Liver (tissue), 9 donors: ENCODE data around the gene RAD51B. TPM values are rescaled to one million over a fixed set of nuclear protein-coding genes. Genes with fewer than 3 reads are reported as not detected.
A peak's percentile ranks its signal among the peaks of the same experiment; 100 is the strongest.

Source experiments
- DNase-seq: peaks from one replicate; pipeline ENCODE4 v3.0.0-alpha.2; 2017; ENCODE audit warnings: low spot score
- H3K27ac ChIP-seq, 2 donors: one replicate each; pipeline ENCODE4 v1.7.0; 2013; ENCODE audit warnings: inconsistent platforms in 2 of 2, low read length in 2 of 2, control low read depth in 1 of 2, low read depth in 1 of 2, mild to moderate bottlenecking in 1 of 2
- H3K27me3 ChIP-seq, 4 donors: one replicate each; pipeline versions ENCODE4 v1.6.1 to v1.7.0; 2013; ENCODE audit warnings: low read length in 3 of 4, inconsistent platforms in 1 of 4, mild to moderate bottlenecking in 1 of 4, moderate library complexity in 1 of 4; ENCODE audit not compliant: control insufficient read depth in 4 of 4, insufficient read depth in 4 of 4
- H3K36me3 ChIP-seq, 4 donors: one replicate each; pipeline versions ENCODE4 v1.6.1 to v1.7.0; 2013; ENCODE audit warnings: low read length in 3 of 4, mild to moderate bottlenecking in 3 of 4, low read depth in 1 of 4, moderate library complexity in 1 of 4; ENCODE audit not compliant: control insufficient read depth in 4 of 4, insufficient read depth in 3 of 4
- H3K4me1 ChIP-seq, 4 donors: one replicate each; pipeline versions ENCODE4 v1.6.1 to v1.7.0; 2013; ENCODE audit warnings: low read length in 3 of 4, mild to moderate bottlenecking in 3 of 4, moderate library complexity in 1 of 4; ENCODE audit not compliant: control insufficient read depth in 4 of 4, insufficient read depth in 4 of 4
- H3K4me3 ChIP-seq, 3 donors: one replicate each; pipeline versions ENCODE4 v1.6.1 to v1.7.0; 2013; ENCODE audit warnings: low read length in 3 of 3, control low read depth in 1 of 3, low read depth in 1 of 3, mild to moderate bottlenecking in 1 of 3
- H3K9ac ChIP-seq, 2 donors: one replicate each; pipeline ENCODE4 v1.7.0; 2013; ENCODE audit warnings: low read length in 2 of 2, mild to moderate bottlenecking in 2 of 2, moderate library complexity in 2 of 2, control low read depth in 1 of 2, low read depth in 1 of 2
- H3K9me3 ChIP-seq, 4 donors: one replicate each; pipeline versions ENCODE4 v1.6.1 to v1.7.0; 2013; ENCODE audit warnings: low read length in 3 of 4; ENCODE audit not compliant: control insufficient read depth in 4 of 4
- EGR1 ChIP-seq, 2 donors: IDR thresholded peaks; 2 replicates each; pipeline ENCODE4 v1.6.1; 2016 to 2018; ENCODE audit warnings: antibody characterized with exemption in 2 of 2, low read depth in 2 of 2
- FOXA1 ChIP-seq: IDR thresholded peaks from 2 replicates; pipeline ENCODE4 v1.6.1; 2016; ENCODE audit warnings: antibody characterized with exemption
- FOXA2 ChIP-seq: IDR thresholded peaks from 2 replicates; pipeline ENCODE4 v1.6.1; 2016; ENCODE audit warnings: antibody characterized with exemption
- GABPA ChIP-seq, 2 donors: IDR thresholded peaks in 1 of 2; conservative IDR thresholded peaks in 1 of 2; 2 replicates each; pipeline ENCODE4 v1.6.1; 2016; ENCODE audit warnings: antibody characterized with exemption in 2 of 2, mild to moderate bottlenecking in 1 of 2, moderate library complexity in 1 of 2
- HNF4G ChIP-seq: IDR thresholded peaks from 2 replicates; pipeline ENCODE4 v1.6.1; 2016; ENCODE audit warnings: antibody characterized with exemption
- JUND ChIP-seq, 2 donors: IDR thresholded peaks; 2 replicates each; pipeline ENCODE4 v1.6.1; 2016; ENCODE audit warnings: antibody characterized with exemption in 2 of 2
- RAD21 ChIP-seq, 2 donors: IDR thresholded peaks; 2 replicates each; pipeline ENCODE4 v1.6.1; 2016; ENCODE audit warnings: antibody characterized with exemption in 2 of 2, mild to moderate bottlenecking in 2 of 2
- RXRA ChIP-seq, 2 donors: IDR thresholded peaks; 2 replicates each; pipeline ENCODE4 v1.6.1; 2017 to 2018; ENCODE audit warnings: antibody characterized with exemption in 2 of 2, mild to moderate bottlenecking in 1 of 2
- SP1 ChIP-seq: IDR thresholded peaks from 2 replicates; pipeline ENCODE4 v1.6.1; 2018; ENCODE audit warnings: antibody characterized with exemption, mild to moderate bottlenecking
- TAF1 ChIP-seq: conservative IDR thresholded peaks from 2 replicates; pipeline ENCODE4 v1.6.1; 2016; ENCODE audit warnings: antibody characterized with exemption, mild to moderate bottlenecking
- YY1 ChIP-seq: IDR thresholded peaks from 2 replicates; pipeline ENCODE4 v1.6.1; 2016; ENCODE audit warnings: antibody characterized with exemption, mild to moderate bottlenecking
- WGBS: extraction: QIAGEN DNeasy Blood & Tissue Kit; methylation state at CpG from one replicate; pipeline ENCODE4 v1.1.7; 2013; 5-methylcytosine and 5-hydroxymethylcytosine counted together
- polyA plus RNA-seq, 2 donors: library from polyadenylated mRNA; stranded (reverse) in 1 of 2; unstranded in 1 of 2; fragments of 200-250 nt in 1 of 2; fragments of >200 nt in 1 of 2; fragmentation: Nextera tagmentation in 1 of 2; extraction: Ambion mirVana in 1 of 2; gene quantifications; one replicate each; pipeline versions ENCODE4 v1.2.1 to v1.2.3, GENCODE V29; 2013 to 2015
- total RNA-seq, 2 donors: library from RNA; depleted of rRNA; stranded (reverse); fragments of >200 nt; gene quantifications; one replicate each; pipeline ENCODE4 v1.2.3, GENCODE V29; 2014
- TF ChIP-seq, protein P1 (sequence below): IDR thresholded peaks from 2 replicates; pipeline ENCODE4 v1.6.1; 2016; ENCODE audit warnings: antibody characterized with exemption
- TF ChIP-seq, protein P2 (sequence below): fragments of 150-350 bp; IDR thresholded peaks from 2 replicates; pipeline ENCODE4 v1.5.1; 2017; ENCODE audit warnings: improper control_type of control experiment, low read depth, low read length; ENCODE audit not compliant: missing input control
- TF ChIP-seq, protein P3 (sequence below): IDR thresholded peaks from 2 replicates; pipeline ENCODE4 v1.6.1; 2016; ENCODE audit warnings: antibody characterized with exemption
- donor health status: healthy.
- donor health status: healthy.
- donor health status: healthy.
- donor health status: healthy.
- donor health status: healthy.

Gene RAD51B
- total and polyA plus RNA-seq, 4 donors, result 0.81 to 12.9 (median 2.4) TPM

DNA sequence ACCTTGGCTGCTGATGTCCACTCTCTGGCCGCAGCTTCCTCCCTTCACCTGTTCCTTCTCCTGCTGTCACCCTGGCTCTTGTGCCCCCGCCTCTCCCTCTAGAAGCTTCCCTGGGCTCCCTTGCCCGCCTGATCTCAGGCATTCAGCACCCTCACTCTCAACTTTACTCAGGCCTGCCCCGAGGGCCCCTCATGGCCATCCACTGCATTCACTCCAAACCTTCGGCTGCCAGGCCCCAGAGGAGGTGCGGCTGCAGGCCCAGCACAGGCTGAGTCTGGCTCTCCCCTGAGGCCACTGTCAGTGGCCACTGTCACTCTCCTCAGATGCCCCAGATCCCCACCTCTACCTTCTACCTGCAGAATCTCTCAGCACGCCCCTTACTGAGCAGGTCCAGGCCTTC lies 789.4 kb downstream of the RAD51B start:
- Histone ChIP-seq H3K4me3 (no peak overlapping the region), H3K27me3 (no peaks in the 10 kb centered on the region), H3K27ac (no peak overlapping the region), H3K9ac (no peak overlapping the region), H3K9me3 (peaks cover 0 to 2% (median under 1%) of the 10 kb centered on the region in 4 donors), H3K4me1 (no peaks in the 10 kb centered on the region), H3K36me3 (no peaks in the 10 kb centered on the region)
- TF ChIP-seq RXRA (IDR thresholded peaks at IDR 0.05) (no peak), YY1 (no peak), HNF4G (no peak), RAD21 (IDR thresholded peaks at IDR 0.05) (no peak)
- TF ChIP-seq, protein P1, sequence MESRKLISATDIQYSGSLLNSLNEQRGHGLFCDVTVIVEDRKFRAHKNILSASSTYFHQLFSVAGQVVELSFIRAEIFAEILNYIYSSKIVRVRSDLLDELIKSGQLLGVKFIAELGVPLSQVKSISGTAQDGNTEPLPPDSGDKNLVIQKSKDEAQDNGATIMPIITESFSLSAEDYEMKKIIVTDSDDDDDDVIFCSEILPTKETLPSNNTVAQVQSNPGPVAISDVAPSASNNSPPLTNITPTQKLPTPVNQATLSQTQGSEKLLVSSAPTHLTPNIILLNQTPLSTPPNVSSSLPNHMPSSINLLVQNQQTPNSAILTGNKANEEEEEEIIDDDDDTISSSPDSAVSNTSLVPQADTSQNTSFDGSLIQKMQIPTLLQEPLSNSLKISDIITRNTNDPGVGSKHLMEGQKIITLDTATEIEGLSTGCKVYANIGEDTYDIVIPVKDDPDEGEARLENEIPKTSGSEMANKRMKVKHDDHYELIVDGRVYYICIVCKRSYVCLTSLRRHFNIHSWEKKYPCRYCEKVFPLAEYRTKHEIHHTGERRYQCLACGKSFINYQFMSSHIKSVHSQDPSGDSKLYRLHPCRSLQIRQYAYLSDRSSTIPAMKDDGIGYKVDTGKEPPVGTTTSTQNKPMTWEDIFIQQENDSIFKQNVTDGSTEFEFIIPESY, result no peak
- DNase-seq, result no peak
- 96% methylated on average over 7 of the region's 7 CpGs for WGBS

DNA sequence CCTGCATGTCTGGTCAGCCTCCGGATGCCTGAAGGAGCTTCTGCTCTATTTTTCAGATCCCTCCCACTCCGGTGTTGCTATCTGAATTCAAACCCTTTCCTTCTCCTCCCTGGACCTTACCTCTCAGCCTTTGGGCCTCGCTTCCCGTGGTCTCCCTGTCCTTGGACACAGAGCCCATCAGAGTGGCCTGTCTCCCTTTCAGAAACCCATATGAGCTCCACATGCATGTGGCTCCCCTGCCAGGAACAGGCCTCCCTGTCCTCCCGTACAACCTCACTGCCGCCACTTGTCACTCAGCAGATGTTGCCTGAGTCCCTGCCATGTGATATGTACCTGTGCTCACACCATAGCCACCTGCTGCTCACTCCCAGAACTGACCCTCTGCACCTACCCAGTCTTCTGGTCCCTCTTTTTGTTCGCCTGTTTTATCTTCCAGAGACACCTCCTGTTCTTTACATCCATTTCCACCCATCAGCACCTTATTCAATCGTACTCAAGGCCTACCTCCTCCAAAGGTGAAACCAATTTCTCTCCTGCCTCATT lies 790.7 kb downstream of the RAD51B start:
- Histone ChIP-seq H3K4me1 (no peaks in the 10 kb centered on the region), H3K9ac (no peak overlapping the region), H3K4me3 (no peak overlapping the region), H3K9me3 (peaks cover 0 to 7% (median 4%) of the 10 kb centered on the region in 4 donors), H3K27ac (no peak overlapping the region), H3K36me3 (no peaks in the 10 kb centered on the region), H3K27me3 (no peaks in the 10 kb centered on the region)
- WGBS, result 96% methylated on average over 8 of the region's 8 CpGs
- TF ChIP-seq RAD21 (IDR thresholded peaks at IDR 0.05) (peak in 1 of 2 donors; percentile 54), TAF1 (no peak), FOXA1 (no peak), EGR1 (IDR thresholded peaks at IDR 0.05; ENCODE audit: low read depth in 2 of 2) (no peak), JUND (IDR thresholded peaks at IDR 0.05) (no peak), RXRA (IDR thresholded peaks at IDR 0.05) (no peak), SP1 (no peak), GABPA (IDR thresholded peaks at IDR 0.05 in 1 of 2, conservative IDR thresholded peaks at IDR 0.05 in 1 of 2) (no peak)
- TF ChIP-seq, protein P2, sequence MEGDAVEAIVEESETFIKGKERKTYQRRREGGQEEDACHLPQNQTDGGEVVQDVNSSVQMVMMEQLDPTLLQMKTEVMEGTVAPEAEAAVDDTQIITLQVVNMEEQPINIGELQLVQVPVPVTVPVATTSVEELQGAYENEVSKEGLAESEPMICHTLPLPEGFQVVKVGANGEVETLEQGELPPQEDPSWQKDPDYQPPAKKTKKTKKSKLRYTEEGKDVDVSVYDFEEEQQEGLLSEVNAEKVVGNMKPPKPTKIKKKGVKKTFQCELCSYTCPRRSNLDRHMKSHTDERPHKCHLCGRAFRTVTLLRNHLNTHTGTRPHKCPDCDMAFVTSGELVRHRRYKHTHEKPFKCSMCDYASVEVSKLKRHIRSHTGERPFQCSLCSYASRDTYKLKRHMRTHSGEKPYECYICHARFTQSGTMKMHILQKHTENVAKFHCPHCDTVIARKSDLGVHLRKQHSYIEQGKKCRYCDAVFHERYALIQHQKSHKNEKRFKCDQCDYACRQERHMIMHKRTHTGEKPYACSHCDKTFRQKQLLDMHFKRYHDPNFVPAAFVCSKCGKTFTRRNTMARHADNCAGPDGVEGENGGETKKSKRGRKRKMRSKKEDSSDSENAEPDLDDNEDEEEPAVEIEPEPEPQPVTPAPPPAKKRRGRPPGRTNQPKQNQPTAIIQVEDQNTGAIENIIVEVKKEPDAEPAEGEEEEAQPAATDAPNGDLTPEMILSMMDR, result peak; percentile 14
- TF ChIP-seq, protein P3, sequence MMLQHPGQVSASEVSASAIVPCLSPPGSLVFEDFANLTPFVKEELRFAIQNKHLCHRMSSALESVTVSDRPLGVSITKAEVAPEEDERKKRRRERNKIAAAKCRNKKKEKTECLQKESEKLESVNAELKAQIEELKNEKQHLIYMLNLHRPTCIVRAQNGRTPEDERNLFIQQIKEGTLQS, result no peak
- DNase-seq, result no peak

DNA sequence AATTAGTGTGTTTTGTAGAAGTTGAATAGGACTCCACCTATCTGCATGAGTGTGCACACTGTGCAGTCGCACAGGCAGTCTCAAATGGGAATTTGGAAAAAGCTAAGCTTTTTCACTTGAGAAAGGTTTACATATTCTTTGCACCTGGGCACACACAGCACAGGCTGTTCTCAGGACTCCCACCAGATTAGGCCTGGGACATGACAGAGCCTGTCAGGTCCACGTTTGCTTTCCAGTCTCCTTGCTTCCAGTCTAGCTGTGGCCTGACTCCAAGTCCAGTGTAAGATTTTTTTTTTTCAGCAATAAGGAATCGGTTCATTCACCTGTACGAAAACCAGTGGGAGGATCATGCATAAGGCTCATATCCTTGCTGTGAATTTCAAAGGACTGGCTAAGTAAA lies 792.0 kb downstream of the RAD51B start:
- Histone ChIP-seq H3K4me1 (no peaks in the 10 kb centered on the region), H3K27ac (no peak overlapping the region), H3K4me3 (no peak overlapping the region), H3K9ac (no peak overlapping the region), H3K9me3 (peaks cover 2 to 14% (median 5%) of the 10 kb centered on the region in 4 donors), H3K27me3 (no peaks in the 10 kb centered on the region), H3K36me3 (no peaks in the 10 kb centered on the region)
- WGBS, result 76% methylated on average over 4 of the region's 4 CpGs
- DNase-seq, result no peak
- TF ChIP-seq FOXA2, result no peak
